Endothelial cell of umbilical vein (primary cell): Measurements from ENCODE around the gene THSD4.

Source experiments
- CTCF ChIP-seq, 2 donors: IDR thresholded peaks; 1 replicate in 1 of 2; 2 replicates in 1 of 2; pipeline ENCODE4 v1.5.1; 2011; ENCODE audit warnings: low read length in 2 of 2, mild to moderate bottlenecking in 2 of 2, moderate library complexity in 2 of 2, control low read depth in 1 of 2, inconsistent platforms in 1 of 2, low read depth in 1 of 2; ENCODE audit not compliant: insufficient read depth in 1 of 2; ENCODE audit errors: extremely low read depth in 1 of 2
- EZH2 ChIP-seq: IDR thresholded peaks from 2 replicates; pipeline ENCODE4 v1.6.1; 2012; ENCODE audit warnings: borderline replicate concordance, low read depth, mild to moderate bottlenecking, moderate library complexity, low read length, inconsistent platforms; ENCODE audit not compliant: severe bottlenecking
- JUN ChIP-seq: IDR thresholded peaks from 2 replicates; pipeline ENCODE4 v1.6.1; 2011; ENCODE audit warnings: borderline replicate concordance, low read depth; ENCODE audit not compliant: insufficient read length, insufficient read depth
- MAX ChIP-seq: IDR thresholded peaks from 2 replicates; pipeline ENCODE4 v1.6.1; 2011; ENCODE audit not compliant: insufficient read depth, insufficient read length
- MYC ChIP-seq: IDR thresholded peaks from one replicate; pipeline ENCODE4 v1.6.1; 2011; ENCODE audit warnings: mild to moderate bottlenecking, low read depth, low read length
- POLR2A ChIP-seq: IDR thresholded peaks from 2 replicates; pipeline ENCODE4 v1.6.1; 2012; ENCODE audit warnings: low read depth, mild to moderate bottlenecking, control low read depth, low read length
- POLR2AphosphoS5 ChIP-seq: IDR thresholded peaks from 2 replicates; pipeline ENCODE4 v1.6.1; 2012; ENCODE audit warnings: low read depth, mild to moderate bottlenecking, control low read depth, low read length, moderate library complexity; ENCODE audit not compliant: insufficient read depth

- TF ChIP-seq POLR2A (no peak), CTCF (IDR thresholded peaks at IDR 0.05; ENCODE audit: extremely low read depth in 1 of 2, insufficient read depth in 1 of 2, low read depth in 1 of 2, low read length in 2 of 2) (no peak), POLR2AphosphoS5 (no peak), EZH2 (no peak), MYC (no peak), MAX (no peak), JUN (no peak)
These were observed 603.0 kb downstream of the THSD4 start for GRCh38 chr15:71718116-71718910.
